ENCODE data around the gene NRF1. TPM values are rescaled to one million over a fixed set of nuclear protein-coding genes. Genes with fewer than 3 reads are reported as not detected.

NRF1 gene
- total and polyA plus RNA-seq, 2 of the 13 experiments (the other 11 are each of a cell fraction or from before 2014, with no cell fraction given) = 9.3 to 10.1 TPM

- no TSS peak for BruUV-seq (replicated peaks)
- Histone ChIP-seq H3K4me1 (ENCODE audit: insufficient read depth, low read length) (peaks cover 10% of the 10 kb centered on the region), H3K9ac (ENCODE audit: insufficient read depth, low read depth, low read length) (no peak overlapping the region), H3K9me3 (ENCODE audit: low read length) (no peaks in the 10 kb centered on the region), H3K79me2 (ENCODE audit: insufficient read depth, low read length) (no peaks in the 10 kb centered on the region), H3K27me3 (ENCODE audit: control insufficient read depth in 1 of 2, insufficient read depth in 2 of 2, low read length in 2 of 2) (peaks cover 14 to 47% of the 10 kb centered on the region in 2 experiments; a peak in 4 of 5 replicates), H3K4me2 (ENCODE audit: low read depth, low read length) (no peak overlapping the region), H3K36me3 (replicated peaks in 1 of 2; ENCODE audit: control insufficient read depth in 1 of 2, insufficient read depth in 2 of 2, low read length in 2 of 2) (no peaks in the 10 kb centered on the region), H3K27ac (ENCODE audit: extremely low read length, insufficient read depth, low read length) (no peak overlapping the region), H4K20me1 (ENCODE audit: insufficient read depth, low read length) (no peaks in the 10 kb centered on the region), H3K4me3 (replicated peaks in 1 of 3; ENCODE audit: insufficient read depth in 1 of 3, low read depth in 2 of 3, low read length in 3 of 3) (no peak overlapping the region), H2AFZ (ENCODE audit: low read length) (no peak overlapping the region)
- DNase-seq (ENCODE audit: low spot score) (no peak), ATAC-seq (no peak), FAIRE-seq (no peak)
- 16% methylated on average over 6 of the region's 6 CpGs for WGBS (ENCODE audit: low lambda C conversion rate)
- in situ Hi-C loops (cut with HindIII; ENCODE audit: extremely low pct_ligation_motif_present, low pct_unique_long_range_greater_than_20kb) = no loop called here
- ChIA-PET POLR2A (no interaction called here), CTCF (ENCODE audit: low intra/inter-chr PET ratio, low total read pairs) (no interaction called here)
- TF ChIP-seq KLF6 (CRISPR knock-in tag; IDR thresholded peaks at IDR 0.05) (no peak), ZNF883 (CRISPR knock-in tag; IDR thresholded peaks at IDR 0.05; ENCODE audit: not compliant biosample characterization) (no peak), PRDM4 (CRISPR knock-in tag; IDR thresholded peaks at IDR 0.05; ENCODE audit: borderline replicate concordance) (no peak), SIX4 (CRISPR knock-in tag; IDR thresholded peaks at IDR 0.05) (no peak), ZNF280B (CRISPR knock-in tag; IDR thresholded peaks at IDR 0.05; ENCODE audit: borderline replicate concordance) (no peak), SNAPC4 (CRISPR knock-in tag; IDR thresholded peaks at IDR 0.05) (no peak), RFXANK (CRISPR knock-in tag; IDR thresholded peaks at IDR 0.05) (no peak), MXI1 (IDR thresholded peaks at IDR 0.05; ENCODE audit: borderline replicate concordance, low read depth, low read length) (no peak)
- intact Hi-C loops (cut with micrococcal nuclease; ENCODE audit: unreplicated experiment) = no loop called here
Measured at GRCh38 chr7:129790136-129790535, 178.6 kb downstream of the NRF1 start.
